GM21529 (cell line): Measurements from ENCODE around the gene RAD50.
A peak's percentile ranks its signal among the peaks of the same experiment; 100 is the strongest.

Experiments used
- ATAC-seq: cut with Tn5 transposase; IDR thresholded peaks from one replicate; pipeline ENCODE4 v1.9.1; 2021; ENCODE audit not compliant: unreplicated experiment

Gene RAD50

DNA sequence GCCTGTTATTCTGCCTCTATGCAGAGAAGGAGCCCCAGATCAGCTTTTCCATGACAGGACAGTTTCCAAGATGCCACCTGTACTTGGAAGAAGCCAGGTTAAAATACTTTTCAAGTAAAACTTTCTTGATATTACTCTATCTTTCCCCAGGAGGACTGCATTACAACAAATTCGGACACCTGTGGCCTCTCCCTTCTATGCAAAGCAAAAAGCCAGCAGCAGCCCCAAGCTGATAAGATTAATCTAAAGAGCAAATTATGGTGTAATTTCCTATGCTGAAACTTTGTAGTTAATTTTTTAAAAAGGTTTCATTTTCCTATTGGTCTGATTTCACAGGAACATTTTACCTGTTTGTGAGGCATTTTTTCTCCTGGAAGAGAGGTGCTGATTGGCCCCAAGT, 116.7 kb downstream of the RAD50 start:
- ATAC-seq = no peak

DNA sequence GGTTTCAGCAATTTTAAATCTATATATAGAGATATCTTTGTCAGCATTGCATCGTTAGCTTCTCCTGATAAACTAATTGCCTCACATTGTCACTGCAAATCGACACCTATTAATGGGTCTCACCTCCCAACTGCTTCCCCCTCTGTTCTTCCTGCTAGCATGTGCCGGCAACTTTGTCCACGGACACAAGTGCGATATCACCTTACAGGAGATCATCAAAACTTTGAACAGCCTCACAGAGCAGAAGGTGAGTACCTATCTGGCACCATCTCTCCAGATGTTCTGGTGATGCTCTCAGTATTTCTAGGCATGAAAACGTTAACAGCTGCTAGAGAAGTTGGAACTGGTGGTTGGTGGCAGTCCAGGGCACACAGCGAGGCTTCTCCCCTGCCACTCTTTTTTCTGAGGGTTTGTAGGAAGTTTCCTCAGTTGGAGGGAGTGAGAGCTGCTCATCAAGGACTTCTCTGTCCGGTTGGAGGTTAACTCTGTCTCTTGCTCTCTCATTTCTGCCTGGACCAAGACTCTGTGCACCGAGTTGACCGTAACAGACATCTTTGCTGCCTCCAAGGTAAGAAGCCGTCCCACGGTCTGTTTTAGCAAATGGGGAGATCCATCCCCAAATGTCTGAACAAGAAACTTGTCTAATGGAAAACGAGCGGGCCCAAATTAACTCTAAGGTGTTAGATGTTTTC, 117.3 kb downstream of the RAD50 start, which contains the start of gene IL4:
Gene IL4 (plus strand): TSS at position 51 of the 692 bp plus-strand sequence. CDS start 62 bp downstream, at position 113.
- no peak for ATAC-seq

- ATAC-seq = peak; percentile 83
These were observed 118.1 kb downstream of the RAD50 start for GRCh38 chr5:132674671-132675506.

GRCh38 chr5:132675936-132676689, 119.3 kb downstream of the RAD50 start:
- ATAC-seq = no peak

- no peak for ATAC-seq
These were observed 120.4 kb downstream of the RAD50 start for GRCh38 chr5:132677191-132677590.

GRCh38 chr5:132677682-132678400, 121.1 kb downstream of the RAD50 start:
- no peak for ATAC-seq

- ATAC-seq = no peak
These were observed 122.0 kb downstream of the RAD50 start for GRCh38 chr5:132678735-132679134.

DNA sequence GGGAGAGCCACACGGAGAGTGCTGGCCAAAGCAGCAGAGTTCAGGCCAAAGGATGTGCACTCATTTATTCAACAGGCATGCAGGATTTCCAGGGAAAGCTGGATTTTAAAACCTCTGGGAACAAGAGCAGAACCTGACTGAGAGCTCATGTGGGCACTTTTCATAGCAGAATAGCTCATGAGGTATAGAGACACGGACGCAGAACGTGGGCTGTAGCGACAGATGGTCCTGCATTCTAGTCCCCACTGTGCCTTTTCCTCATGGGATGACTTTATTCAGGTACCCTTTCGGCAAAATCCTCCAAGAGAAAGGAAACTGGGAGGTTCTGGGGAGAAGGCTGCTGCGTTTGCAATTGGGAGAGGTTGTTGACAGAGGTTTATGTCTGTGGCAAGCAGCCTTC, 122.4 kb downstream of the RAD50 start:
- no peak for ATAC-seq

DNA sequence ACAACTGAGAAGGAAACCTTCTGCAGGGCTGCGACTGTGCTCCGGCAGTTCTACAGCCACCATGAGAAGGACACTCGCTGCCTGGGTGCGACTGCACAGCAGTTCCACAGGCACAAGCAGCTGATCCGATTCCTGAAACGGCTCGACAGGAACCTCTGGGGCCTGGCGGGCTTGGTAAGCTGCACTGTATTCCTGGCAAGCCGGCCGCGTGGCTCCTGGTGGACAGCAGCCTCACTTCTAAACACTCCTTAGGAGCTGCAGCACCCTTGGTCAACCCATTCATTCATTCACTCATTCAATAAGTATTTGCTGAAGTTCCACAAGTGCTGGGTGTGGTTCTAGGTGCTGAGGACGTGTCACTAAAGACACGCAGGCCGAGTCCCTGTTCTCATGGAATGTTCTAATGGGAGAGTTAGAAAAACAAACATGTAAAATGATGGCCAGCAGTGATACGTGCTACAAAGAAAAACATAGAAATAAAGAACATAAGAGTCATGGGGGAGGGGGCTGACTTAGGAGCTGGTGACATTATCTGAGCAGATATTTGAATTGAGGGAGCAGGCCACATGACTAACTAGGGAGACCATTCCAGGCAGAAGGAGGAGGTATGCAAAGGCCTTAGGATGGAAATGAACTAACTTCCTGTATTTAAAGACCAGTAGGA, 123.1 kb downstream of the RAD50 start:
- no peak for ATAC-seq

DNA sequence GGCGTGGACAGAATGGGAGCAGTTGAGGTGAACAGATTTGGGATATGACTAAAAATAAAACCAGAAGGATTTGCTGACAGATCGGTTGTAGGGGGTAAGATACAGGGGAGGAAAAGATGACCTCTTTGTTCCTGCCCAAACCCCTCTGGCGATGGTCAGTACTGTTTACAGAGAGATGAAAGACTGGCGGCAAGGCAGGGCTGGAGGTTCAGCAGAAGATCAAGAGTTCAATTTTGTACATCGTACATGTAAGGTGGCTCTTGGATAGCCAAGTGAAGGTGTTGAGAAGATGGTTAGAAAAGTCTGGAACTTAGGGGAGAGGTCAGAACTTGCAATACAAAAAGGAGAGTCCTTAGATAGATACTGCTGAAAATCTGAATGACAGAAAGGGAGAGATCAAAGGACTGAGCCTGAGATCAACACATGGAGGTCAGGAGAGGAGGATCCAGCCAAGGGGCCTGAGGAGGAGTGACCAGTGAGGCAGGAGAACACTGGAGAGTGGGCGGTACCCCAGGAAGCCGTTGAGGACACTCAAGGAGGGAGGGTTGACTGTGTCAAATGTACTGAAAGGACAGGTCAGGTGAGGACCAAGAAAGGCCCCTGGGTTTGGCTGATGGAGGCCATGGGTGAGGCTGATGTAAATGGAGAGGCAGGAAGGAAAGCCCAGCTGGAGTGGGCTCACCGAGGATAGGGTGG, 124.2 kb downstream of the RAD50 start:
- ATAC-seq = no peak

DNA sequence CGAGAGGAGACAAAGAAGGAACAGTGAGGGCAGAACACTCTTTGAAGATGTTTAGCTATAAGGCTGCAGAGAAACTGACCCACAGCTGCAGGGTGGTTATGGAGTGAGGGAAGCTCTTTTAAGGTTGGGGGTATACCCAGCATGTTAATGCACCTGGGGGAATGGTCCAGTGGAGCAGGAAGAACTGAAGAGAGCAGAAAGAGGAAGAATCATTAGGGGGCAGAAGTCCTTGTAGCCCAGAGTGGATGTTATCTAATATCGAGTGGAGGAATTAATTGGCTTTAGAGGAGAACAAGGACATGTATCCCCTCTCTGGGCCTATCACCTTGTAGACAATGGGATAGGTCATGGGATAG, 124.7 kb downstream of the RAD50 start:
- no peak for ATAC-seq

DNA sequence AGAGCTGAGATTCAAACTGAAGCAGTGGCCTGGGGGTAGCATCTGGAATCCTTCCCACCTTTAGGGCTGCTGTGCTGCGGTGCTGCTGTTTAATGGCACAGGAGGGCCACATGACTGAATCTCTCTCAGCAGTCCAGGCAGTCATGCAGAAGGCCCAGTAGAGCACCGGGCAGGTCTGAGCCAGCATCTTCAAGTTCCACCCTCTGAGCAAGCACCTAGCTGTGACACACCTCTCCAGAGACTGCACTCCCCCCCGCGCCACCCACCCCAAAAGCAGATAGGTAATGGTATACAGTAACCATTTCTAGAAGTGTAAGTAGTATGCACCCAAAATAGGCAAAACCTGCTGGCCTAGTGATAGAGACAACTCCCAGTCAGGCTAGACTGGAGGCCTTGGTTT, 125.2 kb downstream of the RAD50 start:
- no peak for ATAC-seq

DNA sequence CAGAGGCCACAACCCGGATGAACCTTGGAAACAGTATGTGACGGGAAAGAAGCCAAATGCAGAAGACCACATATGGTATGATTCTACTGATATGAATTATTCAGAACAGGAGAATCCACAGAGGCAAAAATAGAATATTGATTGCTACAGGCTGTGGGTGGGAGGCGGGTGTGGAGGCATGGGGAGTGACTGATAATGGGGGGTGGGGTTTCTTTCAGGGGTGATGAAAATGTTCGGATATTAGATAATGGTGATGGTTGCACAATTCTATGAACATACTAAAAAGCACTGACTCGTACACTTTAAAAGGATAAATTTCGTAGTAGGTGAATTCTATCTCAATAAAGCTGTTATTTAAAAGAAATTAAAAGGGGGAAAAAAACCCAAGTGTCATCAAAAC, 127.7 kb downstream of the RAD50 start:
- no peak for ATAC-seq

DNA sequence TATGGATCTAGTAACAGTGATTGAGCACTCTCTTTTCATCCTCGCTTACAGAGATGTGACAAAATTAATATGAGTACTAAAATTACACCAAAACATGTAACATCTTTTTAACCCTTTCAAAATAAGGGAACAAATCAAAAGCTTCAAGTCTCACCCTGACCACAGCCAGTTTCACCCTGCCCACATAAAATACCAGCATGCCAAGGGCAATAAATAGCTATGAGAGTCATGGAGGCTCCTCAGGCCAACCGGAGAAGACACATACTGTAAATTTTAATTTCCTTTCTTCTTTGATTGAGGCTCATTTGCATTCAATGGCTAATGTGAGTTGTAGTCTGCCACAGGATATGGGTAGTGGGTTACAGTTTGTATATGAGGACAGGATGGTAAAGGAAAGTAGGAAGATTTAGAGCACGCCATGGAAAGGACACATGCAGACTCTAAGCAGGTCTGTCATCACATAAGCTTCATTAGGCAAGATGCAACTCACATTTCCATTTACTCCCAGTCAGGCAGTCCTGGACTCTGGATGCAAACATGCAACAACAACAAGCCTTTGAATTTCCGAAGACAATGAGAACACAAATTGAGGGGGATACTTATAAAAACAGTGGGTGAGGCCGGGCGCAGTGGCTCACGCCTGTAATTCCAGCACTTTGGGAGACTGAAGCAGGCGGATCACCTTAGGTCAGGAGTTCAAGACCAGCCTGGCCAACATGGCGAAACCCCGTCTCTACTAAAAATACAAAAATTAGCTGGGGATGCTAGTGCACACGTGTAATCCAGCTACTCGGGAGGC, 128.3 kb downstream of the RAD50 start:
- ATAC-seq = no peak

DNA sequence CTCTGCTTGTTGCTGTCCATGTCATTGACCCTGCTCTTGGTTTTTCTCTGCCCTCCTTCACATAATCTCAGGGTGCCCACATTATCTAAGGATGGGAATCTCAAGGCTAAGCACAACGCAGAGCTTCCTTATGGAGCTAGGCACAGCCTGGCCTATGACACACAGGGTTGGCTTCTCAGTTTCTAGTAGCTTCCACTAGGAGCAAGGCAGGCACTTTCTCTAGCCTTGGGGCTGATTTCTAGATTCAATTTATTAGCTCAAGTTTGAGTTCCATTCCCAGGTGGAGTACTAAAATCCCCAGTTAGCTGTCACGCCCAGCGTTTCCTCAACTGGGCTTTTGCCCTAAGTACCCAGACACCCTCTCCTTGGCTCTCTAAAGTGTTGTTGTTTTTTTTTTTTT, 129.4 kb downstream of the RAD50 start:
- no peak for ATAC-seq

DNA sequence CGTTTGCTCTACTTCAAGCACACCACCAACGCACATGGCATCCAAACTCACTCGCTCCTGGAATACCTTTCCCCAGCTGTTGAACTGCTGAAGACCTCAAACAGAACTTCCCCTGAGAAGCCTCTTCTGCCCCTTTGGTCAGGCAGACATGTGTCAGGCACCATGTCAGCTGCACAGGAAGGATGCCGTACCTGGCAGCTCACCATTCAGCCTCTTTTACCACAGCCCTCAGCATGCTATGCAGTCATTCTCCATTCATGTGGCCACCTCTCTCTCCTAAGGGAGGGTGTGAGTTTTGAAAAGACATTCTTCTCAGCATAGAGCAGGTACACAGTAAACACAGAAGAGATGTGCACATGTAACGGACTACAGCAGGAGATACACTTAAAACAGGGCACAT, 131.2 kb downstream of the RAD50 start:
- ATAC-seq = no peak

DNA sequence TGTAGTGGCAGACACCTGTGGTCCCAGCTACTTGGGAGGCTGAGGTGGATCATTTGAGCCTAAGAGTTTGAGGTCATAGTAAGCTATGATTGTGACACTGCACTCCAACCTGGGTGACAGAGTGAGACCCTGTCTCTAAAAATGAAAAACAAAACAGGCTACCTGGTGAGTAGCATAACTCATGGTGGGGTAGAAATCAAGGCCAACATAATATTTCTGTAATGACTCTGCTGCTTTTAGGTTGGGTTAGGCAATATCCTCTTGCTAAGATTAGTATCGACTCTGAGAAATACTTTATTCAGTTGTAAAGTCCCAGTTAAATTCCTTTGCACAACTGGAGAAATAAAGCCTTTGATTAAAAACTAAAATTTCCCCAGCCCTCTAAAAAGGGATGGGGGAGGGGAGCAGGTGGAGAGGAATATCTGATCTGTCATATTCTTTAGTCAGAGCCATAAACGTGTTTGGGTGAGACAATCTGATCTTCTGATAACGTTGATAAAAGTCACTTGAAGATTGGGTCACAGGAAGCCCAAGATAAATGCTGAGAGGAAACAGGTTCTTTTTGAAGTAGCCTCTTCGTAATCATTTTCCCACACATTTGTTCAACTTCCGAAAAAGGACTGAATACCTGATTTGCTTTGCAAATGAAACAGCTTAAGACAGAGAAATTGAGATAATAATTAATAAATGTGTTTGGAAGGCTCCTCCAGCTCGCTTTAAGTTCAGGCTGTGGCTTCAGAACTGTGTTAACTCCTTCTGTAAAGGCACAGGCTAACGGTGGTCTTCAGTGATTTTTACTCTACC, 132.0 kb downstream of the RAD50 start:
- no peak for ATAC-seq

GRCh38 chr5:132689513-132689912, 132.7 kb downstream of the RAD50 start:
- no peak for ATAC-seq
